CD14-positive monocyte (primary cell): ENCODE data around the gene ADAMTSL1. TPM values are rescaled to one million over a fixed set of nuclear protein-coding genes. Genes with fewer than 3 reads are reported as not detected.

Source experiments
- DNase-seq, 3 donors: peaks; one replicate each; pipeline ENCODE4 v3.0.0-alpha.2; 2011 to 2022
- H2AFZ ChIP-seq: 2 replicates; pipeline ENCODE4 v1.6.0; 2012; ENCODE audit warnings: mild to moderate bottlenecking, low read depth, low read length, inconsistent platforms; ENCODE audit not compliant: insufficient read depth, poor library complexity, severe bottlenecking
- H3K27ac ChIP-seq, 2 donors: 1 replicate in 1 of 2; 2 replicates in 1 of 2; pipeline ENCODE4 v1.5.1; 2012 to 2013; ENCODE audit warnings: low read length in 2 of 2, control low read depth in 1 of 2, inconsistent platforms in 1 of 2, low read depth in 1 of 2, mild to moderate bottlenecking in 1 of 2
- H3K27me3 ChIP-seq, 2 donors: one replicate each; pipeline versions ENCODE4 v1.6.0 to v1.6.1; 2011 to 2013; ENCODE audit warnings: low read length in 2 of 2; ENCODE audit not compliant: control insufficient read depth in 2 of 2, insufficient read depth in 2 of 2
- H3K36me3 ChIP-seq, 2 donors: replicated peaks in 1 of 2; 1 replicate in 1 of 2; 2 replicates in 1 of 2; pipeline versions ENCODE4 v1.5.1 to v1.6.1; 2012 to 2013; ENCODE audit warnings: low read length in 2 of 2, control low read depth in 1 of 2, inconsistent platforms in 1 of 2, mild to moderate bottlenecking in 1 of 2; ENCODE audit not compliant: insufficient read depth in 2 of 2, control insufficient read depth in 1 of 2
- H3K4me1 ChIP-seq, 2 donors: 1 replicate in 1 of 2; 2 replicates in 1 of 2; pipeline versions ENCODE4 v1.5.1 to v1.6.1; 2012 to 2013; ENCODE audit warnings: low read length in 2 of 2, control low read depth in 1 of 2, inconsistent platforms in 1 of 2, mild to moderate bottlenecking in 1 of 2, moderate library complexity in 1 of 2; ENCODE audit not compliant: insufficient read depth in 2 of 2, control insufficient read depth in 1 of 2
- H3K4me2 ChIP-seq: replicated peaks from 2 replicates; pipeline ENCODE3; 2012; ENCODE audit warnings: low read length, moderate library complexity, mild to moderate bottlenecking; ENCODE audit not compliant: poor library complexity, severe bottlenecking; ENCODE audit errors: extremely low read depth
- H3K4me3 ChIP-seq, 3 experiments: fragments of 200-600 bp in 1 of 3; sonication (generic) in 1 of 3; replicated peaks in 1 of 3; 1 replicate in 2 of 3; 2 replicates in 1 of 3; pipeline ENCODE4 v1.5.1; 2011 to 2013; ENCODE audit warnings: low read length in 3 of 3, mild to moderate bottlenecking in 3 of 3, control low read depth in 2 of 3, low read depth in 2 of 3, inconsistent platforms in 1 of 3, moderate library complexity in 1 of 3
- H3K79me2 ChIP-seq: 2 replicates; pipeline ENCODE4 v1.6.0; 2012; ENCODE audit warnings: mild to moderate bottlenecking, control low read depth, inconsistent platforms, low read length, moderate library complexity; ENCODE audit not compliant: insufficient read depth
- H3K9ac ChIP-seq: 2 replicates; pipeline ENCODE4 v1.6.0; 2017; ENCODE audit warnings: low read length, mild to moderate bottlenecking; ENCODE audit not compliant: insufficient read depth, poor library complexity, severe bottlenecking
- H3K9me3 ChIP-seq, 2 donors: replicated peaks in 1 of 2; 1 replicate in 1 of 2; 2 replicates in 1 of 2; pipeline versions ENCODE4 v1.5.1 to v1.6.1; 2012 to 2013; ENCODE audit warnings: low read length in 2 of 2, control low read depth in 1 of 2; ENCODE audit not compliant: control insufficient read depth in 1 of 2, insufficient read depth in 1 of 2
- H4K20me1 ChIP-seq: 2 replicates; pipeline ENCODE4 v1.6.0; 2012; ENCODE audit warnings: mild to moderate bottlenecking, low read length, control low read depth, moderate library complexity; ENCODE audit not compliant: insufficient read depth
- H3K27ac Mint-ChIP-seq, 7 donors: one replicate each; pipeline ENCODE4 v1.8.0; 2020; ENCODE audit warnings: mild to moderate bottlenecking in 7 of 7, mixed read lengths in 7 of 7, moderate library complexity in 6 of 7, inconsistent platforms in 2 of 7
- H3K27me3 Mint-ChIP-seq, 3 donors: one replicate each; pipeline ENCODE4 v1.8.0; 2021 to 2022; ENCODE audit warnings: low read depth in 3 of 3, mild to moderate bottlenecking in 3 of 3, mixed read lengths in 3 of 3, moderate library complexity in 3 of 3, inconsistent platforms in 1 of 3
- H3K36me3 Mint-ChIP-seq, 2 donors: one replicate each; pipeline ENCODE4 v1.8.0; 2020; ENCODE audit warnings: mixed read lengths in 2 of 2, inconsistent platforms in 1 of 2, mild to moderate bottlenecking in 1 of 2
- H3K4me1 Mint-ChIP-seq: one replicate; pipeline ENCODE4 v1.8.0; 2020; ENCODE audit warnings: mild to moderate bottlenecking, mixed read lengths
- H3K4me3 Mint-ChIP-seq, 2 donors: one replicate each; pipeline ENCODE4 v1.8.0; 2020; ENCODE audit warnings: mild to moderate bottlenecking in 2 of 2, mixed read lengths in 2 of 2, moderate library complexity in 1 of 2
- H3K9me3 Mint-ChIP-seq, 7 donors: one replicate each; pipeline ENCODE4 v1.8.0; 2020 to 2022; ENCODE audit warnings: mixed read lengths in 7 of 7, mild to moderate bottlenecking in 6 of 7, moderate library complexity in 6 of 7, inconsistent platforms in 2 of 7
- CTCF ChIP-seq: fragments of 200-600 bp; IDR thresholded peaks from one replicate; pipeline ENCODE4 v1.8.0; 2022; ENCODE audit warnings: antibody characterized with exemption, mild to moderate bottlenecking
- whole genome bisulfite sequencing: methylation state at CpG from one replicate; pipeline ENCODE4 v1.1.5; 2013; ENCODE audit warnings: missing lambda C conversion rate; ENCODE audit not compliant: insufficient coverage; 5-methylcytosine and 5-hydroxymethylcytosine counted together
- intact Hi-C, 2 donors: fragments of 100-400 bp; cut with micrococcal nuclease; formaldehyde crosslinking; loops; one replicate each; pipeline versions ENCODE4 v1.15.0 to v1.15.1; 2023
- polyA plus RNA-seq, 3 donors: library from polyadenylated mRNA; depleted of rRNA in 1 of 3; unstranded in 2 of 3; stranded (reverse) in 1 of 3; fragments of 300-500 nt in 2 of 3; fragments of >200 nt in 1 of 3; fragmentation: Illumina TruSeq in 2 of 3; gene quantifications; 1 replicate in 2 of 3; 2 replicates in 1 of 3; pipeline ENCODE4 v1.2.3, GENCODE V29; 2012 to 2021

ADAMTSL1 gene
- polyA plus RNA-seq, 3 donors = not detected

- Mint-ChIP-seq H3K36me3 (no peaks in the 10 kb centered on the region), H3K4me3 (no peak overlapping the region), H3K4me1 (no peaks in the 10 kb centered on the region), H3K9me3 (no peaks in the 10 kb centered on the region), H3K27ac (no peak overlapping the region), H3K27me3 (peaks cover 0 to 4% (median 2%) of the 10 kb centered on the region in 3 donors)
- no peak for DNase-seq
- H3K4me3 ChIP-seq = no peak overlapping the region
- no peaks in the 10 kb centered on the region for H4K20me1 ChIP-seq
- H3K9me3 ChIP-seq = no peaks in the 10 kb centered on the region
- TF ChIP-seq CTCF = no peak
- H3K79me2 ChIP-seq = no peaks in the 10 kb centered on the region
- no peak overlapping the region for H3K27ac ChIP-seq
- no peak overlapping the region for H2AFZ ChIP-seq
- no peak overlapping the region for H3K9ac ChIP-seq
- intact Hi-C loops = no loop called here
- no peaks in the 10 kb centered on the region for H3K4me1 ChIP-seq
- H3K4me2 ChIP-seq = no peak overlapping the region
- no peaks in the 10 kb centered on the region for H3K27me3 ChIP-seq
- H3K36me3 ChIP-seq = no peaks in the 10 kb centered on the region
These were observed 25.9 kb upstream of the ADAMTSL1 start for GRCh38 chr9:18448101-18448500.

- H3K4me1 ChIP-seq = no peaks in the 10 kb centered on the region
- H3K4me3 Mint-ChIP-seq = no peak overlapping the region
- no peak overlapping the region for H3K9ac ChIP-seq
- H3K4me3 ChIP-seq = no peak overlapping the region
- H3K27ac ChIP-seq = no peak overlapping the region
- no peak overlapping the region for H3K4me2 ChIP-seq
- no CpG with 5 or more reads among the region's 3 CpGs for WGBS
- no peaks in the 10 kb centered on the region for H3K36me3 Mint-ChIP-seq
- H3K79me2 ChIP-seq = no peaks in the 10 kb centered on the region
- no peaks in the 10 kb centered on the region for H3K36me3 ChIP-seq
- H3K27ac Mint-ChIP-seq = no peak overlapping the region
- no peak overlapping the region for H2AFZ ChIP-seq
- peaks cover 0 to 4% (median 2%) of the 10 kb centered on the region in 3 donors for H3K27me3 Mint-ChIP-seq
- no peak for DNase-seq
- H4K20me1 ChIP-seq = no peaks in the 10 kb centered on the region
- H3K4me1 Mint-ChIP-seq = no peaks in the 10 kb centered on the region
- no peaks in the 10 kb centered on the region for H3K27me3 ChIP-seq
- no peak for TF ChIP-seq CTCF
- peaks cover 0 to 2% (median 0%) of the 10 kb centered on the region in 7 donors for H3K9me3 Mint-ChIP-seq
- H3K9me3 ChIP-seq = no peaks in the 10 kb centered on the region
- intact Hi-C loops = no loop called here
These were observed 22.5 kb upstream of the ADAMTSL1 start for GRCh38 chr9:18451406-18451805.
